ENCODE measurements around the gene DPY19L1.

Gene DPY19L1

GRCh38 chr7:35038354-35038753, 1.1 kb upstream of the DPY19L1 start:
- H3K4me3 ChIP-seq (ENCODE audit: severe bottlenecking), result peak overlapping the region; percentile 91
- TF ChIP-seq CTCF (IDR thresholded peaks at IDR 0.05; ENCODE audit: poor library complexity, severe bottlenecking), result no peak
- H3K27ac ChIP-seq (ENCODE audit: poor library complexity, severe bottlenecking), result peak overlapping the region; percentile 42

GRCh38 chr7:35037526-35038341, 449 bp upstream of the DPY19L1 start:
- Histone ChIP-seq H3K9me3 (ENCODE audit: severe bottlenecking) (no peaks in the 10 kb centered on the region), H3K4me3 (ENCODE audit: severe bottlenecking) (peak overlapping the region; percentile 91), H3K27me3 (ENCODE audit: insufficient read depth, poor library complexity, severe bottlenecking) (no peaks in the 10 kb centered on the region), H3K4me1 (ENCODE audit: insufficient read depth, poor library complexity, severe bottlenecking) (peaks cover 12% of the 10 kb centered on the region), H3K27ac (ENCODE audit: poor library complexity, severe bottlenecking) (peak overlapping the region; percentile 42), H3K36me3 (ENCODE audit: low read depth) (no peaks in the 10 kb centered on the region)
- TF ChIP-seq CTCF (IDR thresholded peaks at IDR 0.05; ENCODE audit: poor library complexity, severe bottlenecking), result peak; percentile 87
- ATAC-seq (ENCODE audit: low read depth) (peak; percentile 77), DNase-seq (ENCODE audit: low spot score) (peak; percentile 89)

More at GRCh38 chr7:35038354-35038753, 1.1 kb upstream of the DPY19L1 start:
- ATAC-seq (ENCODE audit: low read depth) (no peak), DNase-seq (ENCODE audit: low spot score) (no peak)
- Histone ChIP-seq H3K4me1 (ENCODE audit: insufficient read depth, poor library complexity, severe bottlenecking) (peaks cover 12% of the 10 kb centered on the region), H3K36me3 (ENCODE audit: low read depth) (no peaks in the 10 kb centered on the region), H3K9me3 (ENCODE audit: severe bottlenecking) (no peaks in the 10 kb centered on the region), H3K27me3 (ENCODE audit: insufficient read depth, poor library complexity, severe bottlenecking) (no peaks in the 10 kb centered on the region)

GRCh38 chr7:35036361-35037171, 719 bp downstream of the DPY19L1 start:
- TF ChIP-seq CTCF (IDR thresholded peaks at IDR 0.05; ENCODE audit: poor library complexity, severe bottlenecking), result no peak
- Histone ChIP-seq H3K4me3 (ENCODE audit: severe bottlenecking) (peak overlapping the region; percentile 91), H3K4me1 (ENCODE audit: insufficient read depth, poor library complexity, severe bottlenecking) (peaks cover 12% of the 10 kb centered on the region), H3K36me3 (ENCODE audit: low read depth) (no peaks in the 10 kb centered on the region), H3K27me3 (ENCODE audit: insufficient read depth, poor library complexity, severe bottlenecking) (no peaks in the 10 kb centered on the region), H3K9me3 (ENCODE audit: severe bottlenecking) (no peaks in the 10 kb centered on the region), H3K27ac (ENCODE audit: poor library complexity, severe bottlenecking) (peak overlapping the region; percentile 42)
- DNase-seq (ENCODE audit: low spot score) (no peak), ATAC-seq (ENCODE audit: low read depth) (peak; percentile 49)

GRCh38 chr7:35035511-35035961, 1.7 kb downstream of the DPY19L1 start:
- Histone ChIP-seq H3K4me3 (ENCODE audit: severe bottlenecking) (peak overlapping the region; percentile 91), H3K36me3 (ENCODE audit: low read depth) (no peaks in the 10 kb centered on the region), H3K9me3 (ENCODE audit: severe bottlenecking) (no peaks in the 10 kb centered on the region), H3K4me1 (ENCODE audit: insufficient read depth, poor library complexity, severe bottlenecking) (peaks cover 14% of the 10 kb centered on the region), H3K27me3 (ENCODE audit: insufficient read depth, poor library complexity, severe bottlenecking) (no peaks in the 10 kb centered on the region), H3K27ac (ENCODE audit: poor library complexity, severe bottlenecking) (no peak overlapping the region)
- DNase-seq (ENCODE audit: low spot score) (no peak), ATAC-seq (ENCODE audit: low read depth) (peak; percentile 44; the same call in 1 of the 3 replicates)
- TF ChIP-seq CTCF (IDR thresholded peaks at IDR 0.05; ENCODE audit: poor library complexity, severe bottlenecking), result peak; percentile 60
